Measurements from ENCODE around the gene CBX5.
"Not testable (repeated sequence)": the region's sequence is repeated elsewhere in the genome, so short reads cannot be mapped to it uniquely, and the experiment has no call there.

Gene CBX5

DNA sequence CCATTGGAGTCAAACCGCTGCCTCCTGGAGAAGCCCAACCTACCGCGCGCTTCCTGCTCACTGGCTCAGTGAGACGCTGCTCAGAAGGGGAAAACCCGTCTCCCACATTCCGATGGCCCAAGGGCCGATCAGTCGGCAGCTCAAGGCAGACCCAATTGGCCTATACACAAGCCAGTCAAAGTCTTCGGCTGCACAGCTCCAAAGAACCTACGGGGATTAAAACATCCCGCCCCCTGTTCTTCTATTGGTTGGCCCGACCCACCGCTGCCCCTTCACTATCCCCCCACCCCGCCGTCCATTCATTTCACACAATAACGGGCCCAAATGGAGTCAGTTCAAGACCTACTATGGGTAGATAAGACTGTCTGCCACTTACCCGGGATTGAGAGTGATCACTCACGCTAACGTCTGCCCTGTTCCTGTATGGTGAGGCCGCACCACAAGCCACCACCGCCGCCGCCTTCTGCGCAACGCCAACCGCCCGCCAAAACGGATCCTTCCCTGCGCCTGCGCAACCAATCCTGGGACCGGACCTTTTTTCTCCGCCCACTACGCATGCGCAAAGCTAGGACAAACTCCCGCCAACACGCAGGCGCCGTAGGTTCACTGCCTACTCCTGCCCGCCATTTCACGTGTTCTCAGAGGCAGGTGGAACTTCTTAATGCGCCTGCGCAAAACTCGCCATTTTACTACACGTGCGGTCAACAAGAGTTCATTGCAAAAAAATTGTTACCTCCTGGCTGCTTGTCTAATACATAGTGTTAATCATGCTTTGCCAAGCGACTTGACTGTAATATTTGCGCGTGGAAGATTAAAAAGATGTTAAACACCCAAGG lies at the start of gene CBX5:
CBX5 (minus strand) TSS at position 491 of the 836 bp plus-strand sequence. CDS start 22,472 bp downstream, outside the sequence.
- DNase-seq: peak; percentile 97

DNA sequence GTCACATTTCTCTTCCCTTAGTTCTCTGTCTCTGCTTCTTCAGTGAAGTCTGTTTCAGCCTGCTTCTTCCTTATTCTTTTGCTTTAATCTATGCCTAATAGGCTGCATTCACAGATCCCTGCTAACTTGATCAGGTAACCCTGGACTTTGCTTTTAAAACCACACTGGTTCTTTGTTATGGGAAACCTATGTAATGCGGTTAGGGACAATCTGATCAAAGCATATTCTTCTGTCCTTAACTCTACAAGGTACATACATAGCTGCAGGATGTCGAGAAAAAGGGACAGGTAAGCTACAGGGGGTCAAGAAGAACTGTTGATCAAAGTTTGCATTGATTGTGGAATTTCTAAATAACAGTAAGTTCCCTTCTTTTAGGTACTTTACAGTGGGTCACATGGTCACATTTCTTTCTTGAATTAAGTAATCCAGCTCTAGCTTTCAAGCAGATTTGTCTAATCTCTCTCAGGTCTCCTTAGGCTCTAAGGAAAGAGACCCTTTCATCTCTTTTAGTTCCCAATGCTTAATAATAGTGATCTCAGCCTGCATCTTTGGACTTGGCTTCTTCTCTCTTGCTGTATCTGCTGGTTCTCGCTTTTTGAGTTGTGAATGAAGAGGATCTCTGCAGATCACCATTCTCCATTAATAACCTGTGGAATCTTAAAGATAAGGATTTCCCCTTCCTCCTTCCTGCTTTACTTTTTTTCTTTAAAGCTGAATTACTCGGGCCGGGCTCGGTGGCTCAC lies 48.8 kb upstream of the CBX5 start:
- no peak for DNase-seq

DNA sequence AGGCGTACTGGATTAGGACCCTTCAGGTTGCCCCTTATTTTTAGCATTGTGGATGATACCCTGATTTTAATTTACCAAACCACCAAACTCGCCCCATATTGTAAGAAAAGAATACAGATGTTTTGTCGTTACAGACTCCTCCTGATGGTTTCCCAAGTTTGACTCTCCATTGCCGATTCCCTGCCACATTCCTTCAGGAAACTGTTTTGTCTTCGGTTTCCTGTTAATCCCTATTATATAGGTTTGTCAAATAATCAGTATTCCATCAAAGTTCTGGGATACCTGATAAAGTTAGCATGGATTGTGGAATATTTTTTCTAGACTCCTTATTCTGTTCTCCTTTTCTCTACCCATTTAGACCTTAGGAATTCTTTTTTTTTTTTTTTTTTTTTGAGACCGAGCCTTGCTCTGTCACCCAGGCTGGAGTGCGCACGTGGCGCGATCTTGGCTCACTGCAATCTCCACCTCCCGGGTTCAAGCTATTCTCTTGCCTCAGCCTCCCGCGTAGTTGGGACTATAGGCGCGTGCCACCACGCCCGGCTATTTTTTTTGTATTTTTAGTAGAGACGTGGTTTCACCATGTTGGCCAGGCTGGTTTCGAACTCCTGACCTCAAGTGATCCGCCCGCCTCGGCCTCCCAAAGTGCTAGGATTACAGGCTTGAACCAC lies 45.7 kb upstream of the CBX5 start:
- not testable (repeated sequence) for DNase-seq

- peak; percentile 99 for DNase-seq
These were observed 44.9 kb upstream of the CBX5 start, which contains the start of gene COPZ1 for GRCh38 chr12:54324617-54325441. Gene COPZ1, plus strand, starts transcription at chr12:54325131. Its CDS starts 33 bp downstream, at chr12:54325164.

GRCh38 chr12:54321363-54321762 lies 41.4 kb upstream of the CBX5 start:
- no peak for DNase-seq

- DNase-seq: not testable (repeated sequence)
These were observed 32.4 kb upstream of the CBX5 start for GRCh38 chr12:54312309-54312708.

- DNase-seq: no peak
These were observed 31.1 kb upstream of the CBX5 start for GRCh38 chr12:54311051-54311450.

DNA sequence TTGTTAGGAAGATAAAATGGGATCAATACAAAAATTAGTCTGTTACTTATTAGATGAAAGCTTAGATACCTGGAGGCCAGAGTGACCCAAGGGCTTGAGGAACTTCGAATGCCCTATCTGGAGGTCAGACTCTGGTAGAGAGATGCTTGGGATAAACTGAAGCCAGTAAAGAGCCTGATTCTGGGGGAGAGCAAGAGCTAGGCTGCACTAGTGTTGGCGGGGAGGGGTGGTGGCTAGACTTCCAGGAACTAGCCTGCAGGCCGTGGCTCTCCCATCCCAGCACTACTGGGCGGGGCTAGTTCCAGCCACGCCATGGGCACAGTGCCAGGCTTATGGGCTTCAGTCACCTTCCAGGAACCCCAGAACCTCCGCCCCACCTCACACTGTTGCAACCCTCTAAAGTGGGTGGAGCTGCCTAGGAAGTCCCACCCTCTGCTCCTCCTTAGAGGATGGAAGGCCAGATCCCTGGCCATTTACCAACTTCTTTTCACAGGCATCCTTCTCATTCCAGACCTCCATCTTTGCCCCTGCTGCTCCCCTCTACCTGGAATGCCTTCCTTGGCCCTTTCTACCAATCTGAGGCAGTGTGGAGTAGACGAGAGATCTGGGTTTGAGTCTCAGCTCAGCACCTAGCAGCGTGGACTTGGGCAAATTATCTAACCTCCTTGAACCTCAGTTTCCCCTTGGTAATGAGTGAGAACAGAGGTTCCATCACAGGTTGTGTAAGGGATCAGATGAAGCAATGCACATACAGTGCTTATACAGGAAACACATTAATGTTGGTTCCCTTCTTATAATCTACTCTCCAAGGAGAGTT lies 27.2 kb upstream of the CBX5 start:
- DNase-seq: peak; percentile 8

DNA sequence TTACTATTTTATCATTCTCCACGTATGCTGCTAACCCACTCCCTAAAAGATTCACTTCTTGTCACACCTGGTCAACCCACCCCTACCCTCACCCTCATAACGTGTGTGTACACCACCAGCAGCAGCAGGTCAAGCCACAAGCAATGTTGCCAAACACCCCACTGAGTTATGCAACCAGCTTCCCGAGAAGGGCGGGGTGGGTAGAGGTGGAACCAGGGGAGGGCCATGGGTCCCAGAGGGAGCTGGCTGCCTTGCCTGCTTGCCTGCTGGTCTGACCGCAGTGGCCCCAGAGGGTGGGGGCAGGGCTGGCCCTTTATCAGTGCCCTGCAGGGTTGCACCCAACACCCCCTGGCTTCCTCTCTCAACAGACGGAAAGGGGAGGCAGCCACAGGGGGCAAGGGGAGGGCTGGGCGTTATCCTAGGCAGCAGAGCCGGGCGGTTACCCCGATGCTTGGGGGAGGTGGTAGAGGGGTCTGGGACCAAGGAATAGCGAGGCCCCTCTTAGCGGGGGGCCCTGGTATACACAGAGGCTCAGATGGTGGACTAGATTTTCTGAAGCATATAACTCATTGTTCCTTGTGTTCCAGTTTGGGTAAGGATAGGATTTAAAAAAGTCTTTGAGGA lies 24.4 kb upstream of the CBX5 start:
- DNase-seq: no peak

DNA sequence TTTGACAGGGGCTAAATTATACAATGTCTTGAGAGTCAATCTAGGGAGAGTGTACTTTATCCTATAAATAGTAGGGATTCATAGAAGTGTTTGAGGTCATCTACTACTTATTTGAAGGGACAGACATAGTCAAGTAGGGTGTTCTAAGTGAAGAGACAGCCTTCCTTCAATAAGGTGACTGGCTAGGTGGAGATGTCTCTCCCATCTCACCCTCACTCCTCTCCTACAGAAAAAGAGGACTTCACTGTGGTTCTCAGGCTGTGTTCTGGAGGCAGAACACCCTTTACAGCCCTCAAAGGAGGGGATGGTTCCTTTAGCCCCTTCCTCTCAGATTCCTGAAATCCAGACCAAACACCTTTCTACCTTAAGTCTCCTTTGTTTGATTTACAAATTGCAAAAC lies 23.7 kb upstream of the CBX5 start:
- DNase-seq: no peak

DNA sequence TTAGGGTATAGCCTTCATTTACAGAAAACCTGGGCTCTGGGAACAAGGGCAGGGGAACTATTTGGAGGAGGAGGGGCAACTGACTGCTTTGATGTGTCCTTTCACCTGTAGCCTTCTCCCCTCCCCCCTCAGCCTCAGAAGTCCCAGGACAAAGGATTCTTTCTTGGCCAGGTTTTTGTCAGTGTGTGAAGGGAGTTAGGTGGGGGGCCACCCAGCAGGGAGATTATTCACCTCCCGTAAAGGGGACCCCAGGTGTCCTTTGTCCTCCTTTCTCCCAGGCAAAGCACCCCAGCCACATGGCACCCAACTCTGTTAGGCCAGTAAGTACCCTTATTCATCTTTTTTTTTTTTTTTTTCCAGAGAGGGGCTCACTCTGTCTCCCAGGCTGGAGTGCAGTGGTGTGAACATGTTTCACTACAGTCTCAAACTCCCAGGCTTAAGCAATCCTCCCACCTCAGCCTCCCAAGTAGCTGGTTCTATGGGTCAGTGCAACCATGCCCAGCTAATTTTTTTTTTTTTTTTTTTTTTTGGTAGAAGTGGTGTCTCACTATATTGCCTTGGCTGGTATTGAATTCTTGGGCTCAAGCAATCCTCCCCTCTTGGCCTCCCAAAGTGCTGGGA lies 21.6 kb upstream of the CBX5 start:
- DNase-seq: no peak

DNA sequence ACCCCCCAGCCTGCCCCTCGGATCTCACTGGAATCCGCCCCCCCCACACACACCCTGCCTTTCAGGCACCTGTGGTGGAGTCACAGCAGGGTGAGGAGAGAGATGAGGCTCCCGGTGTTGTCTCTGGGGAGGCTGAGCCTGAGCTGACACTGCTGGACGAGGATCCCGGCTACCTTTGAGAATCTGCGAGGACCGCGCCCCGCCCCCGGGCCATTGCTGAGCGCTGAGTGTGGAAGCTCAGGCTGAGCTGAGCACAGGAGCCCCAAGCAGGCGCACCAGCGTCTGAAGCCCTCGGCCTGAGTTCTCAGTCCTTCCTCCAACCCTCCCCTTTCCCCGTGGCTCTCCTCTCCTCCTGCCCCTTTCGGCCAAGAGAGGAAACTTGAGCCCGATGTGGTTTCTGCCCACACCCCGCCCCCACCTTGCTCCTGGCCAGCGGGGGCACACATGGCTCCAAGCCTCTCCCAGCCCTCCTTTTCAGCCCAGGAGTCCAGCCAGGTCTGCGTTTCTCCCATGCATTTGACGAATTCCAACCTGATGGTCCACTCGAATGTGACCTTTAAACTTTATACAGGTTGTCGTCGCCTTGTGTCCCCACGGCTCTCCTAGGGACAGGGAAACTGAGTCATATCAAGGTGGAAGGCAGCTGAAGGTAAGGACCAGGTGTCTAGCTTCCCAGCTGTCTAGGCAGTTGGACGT lies 21.0 kb upstream of the CBX5 start, which contains the start of gene NFE2:
NFE2 (minus strand) TSS at position 284 of the 696 bp plus-strand sequence. CDS start 5,767 bp downstream, outside the sequence.
- peak; percentile 2 for DNase-seq

GRCh38 chr12:54300225-54300731 lies 20.4 kb upstream of the CBX5 start:
- DNase-seq: no peak

DNA sequence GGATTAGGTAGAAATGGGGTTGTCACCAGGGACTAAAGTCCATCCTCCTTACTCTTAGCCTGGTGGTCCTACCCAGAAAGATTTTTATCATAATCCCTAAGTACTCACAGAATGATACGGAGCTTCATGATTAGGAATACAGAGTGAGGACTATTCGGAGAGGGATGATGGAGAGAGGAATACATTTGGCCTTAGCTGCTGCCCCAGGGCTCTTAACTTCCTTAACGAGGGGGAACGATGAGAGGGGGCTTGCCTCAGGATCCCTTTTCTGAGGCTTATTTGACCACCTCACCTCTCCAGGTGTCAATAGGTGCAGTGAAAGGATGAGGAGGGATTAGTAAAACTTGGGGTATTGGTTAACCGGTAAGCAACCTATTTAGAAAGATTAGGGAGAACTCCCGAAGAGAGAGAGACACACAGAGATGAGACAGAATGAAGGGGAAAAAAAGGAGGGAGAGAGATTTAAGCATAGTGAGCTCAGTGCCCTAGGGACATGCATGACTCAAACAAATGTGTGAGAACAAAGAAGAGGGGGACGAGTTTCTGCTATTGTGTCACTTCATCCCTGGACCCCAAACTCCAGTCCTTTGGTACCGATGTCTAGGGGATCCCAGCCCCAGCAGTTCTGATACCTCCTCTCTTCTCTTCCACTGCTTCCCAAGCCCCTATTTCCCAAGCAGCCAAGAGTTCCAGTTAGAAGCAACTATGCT lies 19.7 kb upstream of the CBX5 start:
- no peak for DNase-seq

DNA sequence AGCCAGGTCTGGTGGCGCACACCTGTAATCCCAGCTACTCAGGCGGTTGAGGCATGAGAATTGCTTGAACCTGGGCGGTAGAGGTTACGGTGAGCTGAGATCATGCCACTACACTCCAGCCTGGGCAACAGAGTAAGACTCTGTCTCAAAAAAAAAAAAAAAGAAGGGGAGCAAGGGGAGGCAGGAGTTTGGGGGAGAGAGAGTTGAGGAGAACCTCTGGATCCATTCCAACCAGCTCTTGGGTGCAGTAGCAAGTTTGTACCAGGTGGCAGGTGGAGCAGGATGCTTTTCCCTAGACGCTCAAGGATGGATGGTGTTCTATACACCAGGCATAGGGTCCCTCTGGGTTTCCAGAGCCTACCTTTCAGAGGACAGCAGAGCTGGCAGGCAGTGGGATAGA lies 19.0 kb upstream of the CBX5 start:
- DNase-seq: no peak

DNA sequence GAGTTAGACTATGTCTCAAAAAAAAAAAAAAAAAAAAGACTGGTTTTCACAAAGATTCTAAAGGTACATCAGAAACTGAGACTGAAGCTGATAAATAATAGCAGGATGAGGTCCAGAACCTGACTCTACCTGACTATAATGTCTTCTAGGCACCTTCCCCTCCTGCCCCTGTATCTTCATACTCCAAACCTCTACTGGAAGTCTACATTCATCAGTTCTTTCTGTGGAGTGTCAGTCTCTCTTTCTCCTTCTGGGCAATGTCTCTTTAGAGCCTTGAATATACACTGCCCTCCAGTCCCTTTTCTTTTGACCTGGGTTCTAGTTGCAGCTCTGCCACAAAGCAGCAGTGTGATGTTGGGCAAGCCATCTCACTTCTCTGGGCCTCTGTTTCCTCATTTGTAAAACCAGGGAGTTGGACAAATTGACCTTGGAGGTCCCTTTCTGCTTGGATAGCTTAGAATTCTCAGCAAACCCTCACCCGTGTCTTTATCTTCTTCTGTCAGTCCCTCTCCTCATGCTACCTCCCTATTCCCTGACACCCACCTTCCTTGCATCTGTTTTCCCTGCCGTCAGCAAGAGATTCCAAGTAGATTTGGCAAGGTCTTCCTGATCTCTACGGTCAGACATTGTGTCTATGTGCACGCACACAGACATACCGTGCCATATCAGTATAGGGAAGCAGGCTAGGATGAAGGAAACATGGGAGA lies 16.6 kb upstream of the CBX5 start:
- DNase-seq: no peak

DNA sequence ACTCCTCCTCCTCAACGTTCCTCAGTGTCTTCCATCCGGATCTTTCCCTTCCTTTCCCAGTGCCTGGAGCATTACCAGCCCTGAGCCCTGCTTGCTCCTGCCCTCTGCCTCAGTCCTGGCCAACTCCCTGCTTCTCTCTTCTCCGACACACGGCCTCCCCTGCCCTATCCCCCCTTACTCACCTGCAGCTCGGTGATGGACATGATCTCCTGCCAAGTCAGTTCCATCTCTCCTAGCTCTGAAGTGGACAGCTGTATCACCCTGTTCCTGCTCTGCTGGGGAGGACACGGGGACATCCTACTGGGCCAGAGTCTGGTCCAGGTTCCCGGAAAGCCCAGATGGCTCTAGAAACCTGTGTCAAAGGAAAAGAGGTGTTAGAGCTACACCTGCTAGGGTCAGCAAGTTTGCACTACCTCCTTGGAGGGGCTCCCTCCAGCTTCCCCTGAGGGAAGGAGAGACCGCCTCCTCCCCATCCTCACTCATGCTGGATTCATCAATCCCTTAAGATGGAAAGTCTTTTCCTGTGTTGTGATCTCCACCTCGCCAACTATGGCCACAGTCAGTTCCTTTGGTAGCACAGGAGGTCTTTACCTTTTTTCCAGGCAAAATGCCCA lies 15.1 kb upstream of the CBX5 start:
- DNase-seq: no peak
